SK-N-SH (cell line): ENCODE data around the gene HECTD4. TPM values are rescaled to one million over a fixed set of nuclear protein-coding genes. Genes with fewer than 3 reads are reported as not detected.

Experiments
- CTCF ChIA-PET: fragments of 300-600, 350-600 bp; formaldehyde crosslinking; extraction: SDS; loops from one replicate; lab custom pipeline; 2021; lab: Yijun Ruan, JAX
- POLR2A ChIA-PET: fragments of 350-600 bp; sonication (Branson Sonifier 250); formaldehyde crosslinking; extraction: SDS; loops from one replicate; lab custom pipeline; 2020; ENCODE audit warnings: antibody characterized with exemption, inconsistent platforms; lab: Yijun Ruan, JAX
- DNase-seq: peaks from one replicate; pipeline ENCODE4 v3.0.0; 2012
- H2AFZ ChIP-seq: fragments of 200-600 bp; sonication (generic); 2 replicates; pipeline ENCODE4 v1.8.1; 2016; ENCODE audit warnings: antibody characterized with exemption, mild to moderate bottlenecking, low read depth
- H3F3A ChIP-seq: fragments of 200-600 bp; sonication (generic); replicated peaks from 2 replicates; pipeline ENCODE3; 2016; ENCODE audit warnings: antibody characterized with exemption, mild to moderate bottlenecking; ENCODE audit not compliant: insufficient read depth
- H3K27ac ChIP-seq, 2 experiments: fragments of 200-500 bp in 1 of 2; fragments of 200-600 bp in 1 of 2; sonication (Bioruptor generic) in 1 of 2; sonication (generic), shearing (Covaris generic) in 1 of 2; 2 replicates each; pipeline versions ENCODE4 v1.5.1 to v1.6.1; 2014 to 2016; ENCODE audit warnings: low read depth in 2 of 2, inconsistent platforms in 1 of 2, low read length in 1 of 2, mild to moderate bottlenecking in 1 of 2, mixed read lengths in 1 of 2
- H3K27me3 ChIP-seq: fragments of 200-600 bp; sonication (generic), shearing (Covaris generic); 2 replicates; pipeline ENCODE4 v1.6.1; 2016; ENCODE audit warnings: mixed run types; ENCODE audit not compliant: insufficient read depth
- H3K36me3 ChIP-seq, 2 experiments: fragments of 200-500 bp in 1 of 2; fragments of 200-600 bp in 1 of 2; sonication (Bioruptor generic) in 1 of 2; sonication (generic) in 1 of 2; replicated peaks in 1 of 2; 2 replicates each; pipeline versions ENCODE3 to v1.5.1; 2014 to 2016; ENCODE audit warnings: low read length in 1 of 2, mild to moderate bottlenecking in 1 of 2; ENCODE audit not compliant: insufficient read depth in 2 of 2, control insufficient read depth in 1 of 2
- H3K4me1 ChIP-seq, 2 experiments: fragments of 200-500 bp in 1 of 2; fragments of 200-600 bp in 1 of 2; sonication (Bioruptor generic) in 1 of 2; sonication (generic), shearing (Covaris generic) in 1 of 2; 2 replicates each; pipeline versions ENCODE4 v1.5.1 to v1.6.1; 2014 to 2016; ENCODE audit warnings: low read depth in 1 of 2, low read length in 1 of 2, mixed run types in 1 of 2; ENCODE audit not compliant: insufficient read depth in 2 of 2, control insufficient read depth in 1 of 2
- H3K4me2 ChIP-seq: fragments of 200-600 bp; sonication (generic), shearing (Covaris generic); 2 replicates; pipeline ENCODE4 v1.6.1; 2017; ENCODE audit warnings: mixed run types
- H3K4me3 ChIP-seq, 2 experiments: fragments of 200-500 bp in 1 of 2; fragments of 200-600 bp in 1 of 2; sonication (Bioruptor generic) in 1 of 2; sonication (generic), shearing (Covaris generic) in 1 of 2; 2 replicates each; pipeline versions ENCODE4 v1.5.1 to v1.8.1; 2014 to 2016; ENCODE audit warnings: low read depth in 2 of 2, inconsistent platforms in 1 of 2, low read length in 1 of 2, mild to moderate bottlenecking in 1 of 2, mixed read lengths in 1 of 2, moderate library complexity in 1 of 2
- H3K79me2 ChIP-seq: fragments of 200-600 bp; sonication (generic); 2 replicates; pipeline ENCODE4 v1.8.1; 2017; ENCODE audit warnings: mild to moderate bottlenecking; ENCODE audit not compliant: insufficient read depth
- H3K9ac ChIP-seq: fragments of 200-600 bp; sonication (generic); 2 replicates; pipeline ENCODE4 v1.6.1; 2017; ENCODE audit warnings: mixed run types
- H3K9me2 ChIP-seq: fragments of 200-600 bp; sonication (generic); 2 replicates; pipeline ENCODE4 v1.6.1; 2017; ENCODE audit warnings: mixed run types
- H3K9me3 ChIP-seq: fragments of 200-600 bp; sonication (generic); 2 replicates; pipeline ENCODE4 v1.6.1; 2017; ENCODE audit warnings: mixed run types, mild to moderate bottlenecking, moderate library complexity
- H4K20me1 ChIP-seq: fragments of 200-600 bp; sonication (generic); 2 replicates; pipeline ENCODE4 v1.6.1; 2017; ENCODE audit warnings: mild to moderate bottlenecking, mixed run types; ENCODE audit not compliant: insufficient read depth
- CHD2 ChIP-seq: fragments of 150-350 bp; IDR thresholded peaks from 2 replicates; pipeline ENCODE4 v1.6.1; 2018; ENCODE audit warnings: low read length; ENCODE audit not compliant: partially characterized antibody
- ELF1 ChIP-seq: IDR thresholded peaks from 2 replicates; pipeline ENCODE4 v1.4.0; 2012
- EZH2phosphoT487 ChIP-seq: fragments of 200-600 bp; sonication (generic); IDR thresholded peaks from 2 replicates; pipeline ENCODE4 v1.6.1; 2017; ENCODE audit warnings: low read depth, mixed run types, mild to moderate bottlenecking, antibody characterized with exemption, moderate library complexity, borderline replicate concordance
- GABPA ChIP-seq: IDR thresholded peaks from 2 replicates; pipeline ENCODE4 v1.4.0; 2012; ENCODE audit warnings: low read depth, mild to moderate bottlenecking
- JUND ChIP-seq: IDR thresholded peaks from 2 replicates; pipeline ENCODE4 v1.4.0; 2012
- NFIC ChIP-seq: IDR thresholded peaks from 2 replicates; pipeline ENCODE4 v1.4.0; 2012; ENCODE audit warnings: borderline replicate concordance
- NRF1 ChIP-seq: IDR thresholded peaks from 2 replicates; pipeline ENCODE4 v1.6.1; 2012; ENCODE audit warnings: low read depth, mild to moderate bottlenecking, low read length
- POLR2AphosphoS5 ChIP-seq: IDR thresholded peaks from 2 replicates; pipeline ENCODE4 v1.6.1; 2012; ENCODE audit warnings: low read depth, low read length
- RFX5 ChIP-seq: IDR thresholded peaks from 2 replicates; pipeline ENCODE4 v1.6.1; 2012; ENCODE audit warnings: mild to moderate bottlenecking, improper control_type of control experiment, low read length
- SIN3A ChIP-seq: IDR thresholded peaks from 2 replicates; pipeline ENCODE4 v1.6.1; 2012; ENCODE audit warnings: low read depth, mild to moderate bottlenecking, low read length, moderate library complexity, borderline replicate concordance
- YY1 ChIP-seq: IDR thresholded peaks from 2 replicates; pipeline ENCODE4 v1.4.0; 2012; ENCODE audit warnings: low read depth, mild to moderate bottlenecking
- WGBS: methylation state at CpG from one replicate; pipeline ENCODE4 v1.1.6; 2017; ENCODE audit warnings: low lambda C conversion rate; 5-methylcytosine and 5-hydroxymethylcytosine counted together
- polyA plus RNA-seq, 3 experiments: library from polyadenylated mRNA; depleted of rRNA; stranded (reverse); fragments of >200 nt; gene quantifications; 2 replicates each; pipeline ENCODE4 v1.2.3, GENCODE V29; 2012
- TF ChIP-seq, protein P1 (sequence below): IDR thresholded peaks from 2 replicates; pipeline ENCODE4 v1.4.0; 2012; ENCODE audit warnings: low read depth, borderline replicate concordance
- TF ChIP-seq, protein P2 (sequence below): IDR thresholded peaks from 2 replicates; pipeline ENCODE4 v1.4.0; 2012; ENCODE audit warnings: low read depth, borderline replicate concordance
- TF ChIP-seq, protein P3 (sequence below): fragments of 200-600 bp; sonication (generic); IDR thresholded peaks from 2 replicates; pipeline ENCODE4 v1.6.1; 2017; ENCODE audit warnings: antibody characterized with exemption, mild to moderate bottlenecking, moderate library complexity
- TF ChIP-seq, protein P4 (sequence below): IDR thresholded peaks from 2 replicates; pipeline ENCODE4 v1.6.1; 2012; ENCODE audit warnings: mild to moderate bottlenecking, low read depth, low read length, moderate library complexity

HECTD4 gene
- polyA plus RNA-seq, 1 of the 3 experiments (the other 2 are of a cell fraction), result 14.6 TPM

DNA sequence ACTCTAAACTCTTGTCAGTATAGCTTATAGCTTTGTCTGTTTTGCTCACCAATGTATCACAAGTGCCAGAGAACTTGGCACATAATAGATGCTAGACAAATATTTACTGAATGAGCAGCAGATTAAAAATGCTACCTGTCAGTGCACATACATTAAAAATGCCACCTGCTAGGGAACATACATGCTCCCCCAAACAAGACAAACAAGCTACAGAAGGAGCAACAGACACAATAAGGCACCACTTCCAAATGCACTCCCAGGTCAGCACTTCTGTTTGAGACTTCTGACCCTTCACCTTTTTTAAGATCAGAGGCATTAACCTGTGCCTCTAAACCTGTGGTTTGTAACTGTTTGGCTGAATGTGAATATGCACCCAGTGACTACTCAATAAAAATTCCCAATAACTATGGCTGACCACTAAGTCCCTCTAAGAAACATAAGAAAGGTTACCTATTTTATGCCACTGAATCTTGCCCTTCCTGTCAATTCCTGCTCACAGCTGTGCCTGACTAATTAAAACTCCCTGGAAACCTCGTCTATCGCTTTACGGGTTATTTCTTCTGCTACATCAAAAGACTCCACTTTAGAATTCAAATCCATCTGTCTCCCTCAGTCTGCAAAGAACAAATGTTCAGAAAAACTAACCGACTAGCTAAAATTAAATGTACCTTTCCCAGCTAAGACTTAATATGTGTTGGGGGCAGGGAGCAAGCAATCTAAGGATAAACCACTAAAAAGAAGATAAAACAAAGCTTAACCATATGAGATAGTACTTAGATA, 41.0 kb downstream of the HECTD4 start:
- TF ChIP-seq CHD2 (no peak), NFIC (no peak), POLR2AphosphoS5 (no peak), GABPA (no peak), ELF1 (no peak), NRF1 (no peak), RFX5 (no peak), EZH2phosphoT487 (no peak), SIN3A (no peak), JUND (no peak)
- TF ChIP-seq, protein P1, sequence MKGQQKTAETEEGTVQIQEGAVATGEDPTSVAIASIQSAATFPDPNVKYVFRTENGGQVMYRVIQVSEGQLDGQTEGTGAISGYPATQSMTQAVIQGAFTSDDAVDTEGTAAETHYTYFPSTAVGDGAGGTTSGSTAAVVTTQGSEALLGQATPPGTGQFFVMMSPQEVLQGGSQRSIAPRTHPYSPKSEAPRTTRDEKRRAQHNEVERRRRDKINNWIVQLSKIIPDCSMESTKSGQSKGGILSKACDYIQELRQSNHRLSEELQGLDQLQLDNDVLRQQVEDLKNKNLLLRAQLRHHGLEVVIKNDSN, result no peak
- TF ChIP-seq, protein P2, sequence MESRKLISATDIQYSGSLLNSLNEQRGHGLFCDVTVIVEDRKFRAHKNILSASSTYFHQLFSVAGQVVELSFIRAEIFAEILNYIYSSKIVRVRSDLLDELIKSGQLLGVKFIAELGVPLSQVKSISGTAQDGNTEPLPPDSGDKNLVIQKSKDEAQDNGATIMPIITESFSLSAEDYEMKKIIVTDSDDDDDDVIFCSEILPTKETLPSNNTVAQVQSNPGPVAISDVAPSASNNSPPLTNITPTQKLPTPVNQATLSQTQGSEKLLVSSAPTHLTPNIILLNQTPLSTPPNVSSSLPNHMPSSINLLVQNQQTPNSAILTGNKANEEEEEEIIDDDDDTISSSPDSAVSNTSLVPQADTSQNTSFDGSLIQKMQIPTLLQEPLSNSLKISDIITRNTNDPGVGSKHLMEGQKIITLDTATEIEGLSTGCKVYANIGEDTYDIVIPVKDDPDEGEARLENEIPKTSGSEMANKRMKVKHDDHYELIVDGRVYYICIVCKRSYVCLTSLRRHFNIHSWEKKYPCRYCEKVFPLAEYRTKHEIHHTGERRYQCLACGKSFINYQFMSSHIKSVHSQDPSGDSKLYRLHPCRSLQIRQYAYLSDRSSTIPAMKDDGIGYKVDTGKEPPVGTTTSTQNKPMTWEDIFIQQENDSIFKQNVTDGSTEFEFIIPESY, result no peak
- H2AFZ ChIP-seq, result no peak overlapping the region
- H3K9me3 ChIP-seq, result no peaks in the 10 kb centered on the region
- H3K4me3 ChIP-seq, result no peak overlapping the region
- no peak overlapping the region for H3K4me2 ChIP-seq
- peaks cover 89% of the 10 kb centered on the region for H3K79me2 ChIP-seq
- H3K9ac ChIP-seq, result no peak overlapping the region
- H3F3A ChIP-seq, result no peaks in the 10 kb centered on the region
- H3K27ac ChIP-seq, result no peak overlapping the region
- H3K27me3 ChIP-seq, result no peaks in the 10 kb centered on the region
- ChIA-PET POLR2A (no interaction called here), CTCF (interaction anchor here (0.6 to 0.7 kb wide), 2 partner anchors 13 to 26 kb away, joined by 3 read pairs; no protein-coding TSS in a partner anchor)
- WGBS, result 95% methylated on average over 4 of the region's 4 CpGs
- DNase-seq, result no peak
- no peaks in the 10 kb centered on the region for H3K9me2 ChIP-seq
- H3K36me3 ChIP-seq, result no peaks in the 10 kb centered on the region
- peaks cover 41% of the 10 kb centered on the region for H4K20me1 ChIP-seq
- peaks cover 0 to 2% of the 10 kb centered on the region in 2 experiments; a peak in 1 of 4 replicates for H3K4me1 ChIP-seq

DNA sequence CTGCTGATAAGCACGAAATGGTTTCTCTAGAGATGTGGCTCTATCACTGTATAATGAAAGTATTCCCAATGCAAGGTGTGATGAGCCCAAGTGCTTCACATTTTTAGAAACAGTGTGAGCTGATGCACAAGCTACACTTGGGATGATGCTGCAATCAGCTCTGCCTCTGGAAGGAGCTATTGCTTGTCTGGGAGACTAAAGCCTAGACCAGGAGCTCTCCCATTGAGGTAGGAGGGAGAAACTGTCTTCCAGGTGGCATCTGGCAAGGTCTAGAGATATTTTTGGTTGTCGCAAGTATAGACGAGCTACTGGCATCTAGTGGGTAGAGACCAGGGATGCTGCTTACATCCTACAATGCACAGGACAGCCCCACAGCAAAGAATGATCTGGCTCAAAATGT, 42.0 kb downstream of the HECTD4 start:
- no peaks in the 10 kb centered on the region for H3F3A ChIP-seq
- ChIA-PET POLR2A (no interaction called here), CTCF (interaction anchor here (0.7 to 0.9 kb wide), 2 partner anchors 11 to 31 kb away, joined by 3 read pairs; no protein-coding TSS in a partner anchor)
- H3K9me3 ChIP-seq, result no peaks in the 10 kb centered on the region
- H3K79me2 ChIP-seq, result peaks cover 82% of the 10 kb centered on the region
- no peak for DNase-seq
- no peak overlapping the region for H3K27ac ChIP-seq
- peaks cover 0 to 2% of the 10 kb centered on the region in 2 experiments; a peak in 1 of 4 replicates for H3K4me1 ChIP-seq
- H3K9me2 ChIP-seq, result no peaks in the 10 kb centered on the region
- H3K4me2 ChIP-seq, result no peak overlapping the region
- no peak overlapping the region for H2AFZ ChIP-seq
- H3K4me3 ChIP-seq, result no peak overlapping the region
- H3K27me3 ChIP-seq, result no peaks in the 10 kb centered on the region
- no peak overlapping the region for H3K9ac ChIP-seq
- no peaks in the 10 kb centered on the region for H3K36me3 ChIP-seq
- WGBS, result 87% methylated on average over 3 of the region's 3 CpGs
- peaks cover 41% of the 10 kb centered on the region for H4K20me1 ChIP-seq
- TF ChIP-seq YY1, result no peak
- TF ChIP-seq, protein P2, result no peak
- TF ChIP-seq, protein P3, sequence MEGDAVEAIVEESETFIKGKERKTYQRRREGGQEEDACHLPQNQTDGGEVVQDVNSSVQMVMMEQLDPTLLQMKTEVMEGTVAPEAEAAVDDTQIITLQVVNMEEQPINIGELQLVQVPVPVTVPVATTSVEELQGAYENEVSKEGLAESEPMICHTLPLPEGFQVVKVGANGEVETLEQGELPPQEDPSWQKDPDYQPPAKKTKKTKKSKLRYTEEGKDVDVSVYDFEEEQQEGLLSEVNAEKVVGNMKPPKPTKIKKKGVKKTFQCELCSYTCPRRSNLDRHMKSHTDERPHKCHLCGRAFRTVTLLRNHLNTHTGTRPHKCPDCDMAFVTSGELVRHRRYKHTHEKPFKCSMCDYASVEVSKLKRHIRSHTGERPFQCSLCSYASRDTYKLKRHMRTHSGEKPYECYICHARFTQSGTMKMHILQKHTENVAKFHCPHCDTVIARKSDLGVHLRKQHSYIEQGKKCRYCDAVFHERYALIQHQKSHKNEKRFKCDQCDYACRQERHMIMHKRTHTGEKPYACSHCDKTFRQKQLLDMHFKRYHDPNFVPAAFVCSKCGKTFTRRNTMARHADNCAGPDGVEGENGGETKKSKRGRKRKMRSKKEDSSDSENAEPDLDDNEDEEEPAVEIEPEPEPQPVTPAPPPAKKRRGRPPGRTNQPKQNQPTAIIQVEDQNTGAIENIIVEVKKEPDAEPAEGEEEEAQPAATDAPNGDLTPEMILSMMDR, result no peak
- no peak for TF ChIP-seq SIN3A
- TF ChIP-seq JUND, result no peak
- TF ChIP-seq POLR2AphosphoS5, result no peak
- TF ChIP-seq, protein P4, sequence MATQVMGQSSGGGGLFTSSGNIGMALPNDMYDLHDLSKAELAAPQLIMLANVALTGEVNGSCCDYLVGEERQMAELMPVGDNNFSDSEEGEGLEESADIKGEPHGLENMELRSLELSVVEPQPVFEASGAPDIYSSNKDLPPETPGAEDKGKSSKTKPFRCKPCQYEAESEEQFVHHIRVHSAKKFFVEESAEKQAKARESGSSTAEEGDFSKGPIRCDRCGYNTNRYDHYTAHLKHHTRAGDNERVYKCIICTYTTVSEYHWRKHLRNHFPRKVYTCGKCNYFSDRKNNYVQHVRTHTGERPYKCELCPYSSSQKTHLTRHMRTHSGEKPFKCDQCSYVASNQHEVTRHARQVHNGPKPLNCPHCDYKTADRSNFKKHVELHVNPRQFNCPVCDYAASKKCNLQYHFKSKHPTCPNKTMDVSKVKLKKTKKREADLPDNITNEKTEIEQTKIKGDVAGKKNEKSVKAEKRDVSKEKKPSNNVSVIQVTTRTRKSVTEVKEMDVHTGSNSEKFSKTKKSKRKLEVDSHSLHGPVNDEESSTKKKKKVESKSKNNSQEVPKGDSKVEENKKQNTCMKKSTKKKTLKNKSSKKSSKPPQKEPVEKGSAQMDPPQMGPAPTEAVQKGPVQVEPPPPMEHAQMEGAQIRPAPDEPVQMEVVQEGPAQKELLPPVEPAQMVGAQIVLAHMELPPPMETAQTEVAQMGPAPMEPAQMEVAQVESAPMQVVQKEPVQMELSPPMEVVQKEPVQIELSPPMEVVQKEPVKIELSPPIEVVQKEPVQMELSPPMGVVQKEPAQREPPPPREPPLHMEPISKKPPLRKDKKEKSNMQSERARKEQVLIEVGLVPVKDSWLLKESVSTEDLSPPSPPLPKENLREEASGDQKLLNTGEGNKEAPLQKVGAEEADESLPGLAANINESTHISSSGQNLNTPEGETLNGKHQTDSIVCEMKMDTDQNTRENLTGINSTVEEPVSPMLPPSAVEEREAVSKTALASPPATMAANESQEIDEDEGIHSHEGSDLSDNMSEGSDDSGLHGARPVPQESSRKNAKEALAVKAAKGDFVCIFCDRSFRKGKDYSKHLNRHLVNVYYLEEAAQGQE, result no peak
